GM12891 (cell line): Measurements from ENCODE around the gene RNASEH2B.
A peak's percentile ranks its signal among the peaks of the same experiment; 100 is the strongest.

ENCODE experiments used
- POLR2A ChIP-seq: IDR thresholded peaks from 2 replicates; pipeline ENCODE4 v1.6.1; 2011; ENCODE audit warnings: low read depth, low read length, control low read depth
- POLR2AphosphoS5 ChIP-seq: IDR thresholded peaks from 2 replicates; pipeline ENCODE4 v1.6.1; 2011; ENCODE audit warnings: low read depth, low read length, control low read depth
- POU2F2 ChIP-seq: IDR thresholded peaks from 2 replicates; pipeline ENCODE4 v1.6.1; 2011; ENCODE audit warnings: low read depth, mild to moderate bottlenecking, control low read depth, low read length, moderate library complexity
- SPI1 ChIP-seq: IDR thresholded peaks from 2 replicates; pipeline ENCODE4 v1.6.1; 2011; ENCODE audit warnings: low read depth, low read length, control low read depth
- TAF1 ChIP-seq: IDR thresholded peaks from 2 replicates; pipeline ENCODE4 v1.6.1; 2011; ENCODE audit warnings: low read depth, low read length, control low read depth

GRCh38 chr13:50911937-50912795 is 2.6 kb downstream of the RNASEH2B start:
- no peak for TF ChIP-seq POLR2AphosphoS5
- no peak for TF ChIP-seq TAF1
- no peak for TF ChIP-seq POLR2A
- no peak; the same call in 1 of the 2 replicates for TF ChIP-seq SPI1
- TF ChIP-seq POU2F2: peak; percentile 8; the same call in 1 of the 2 replicates
